GM12878 (cell line): ENCODE data around the gene LHFPL2. TPM values are rescaled to one million over a fixed set of nuclear protein-coding genes. Genes with fewer than 3 reads are reported as not detected.

Experiments
- ATAC-seq: fragments of 200-7000 bp; cut with Tn5 transposase; 3 replicates; pipeline ENCODE4 v1.9.1; 2020; ENCODE audit warnings: mild to moderate bottlenecking, moderate library complexity
- BruUV-seq: library from RNA; stranded (reverse); fragments of 400-500 nt; replicated peaks from 2 replicates; lab custom pipeline; 2021; lab: Mats Ljungman, UMichigan
- CTCF ChIA-PET: fragments of 300-600 bp; sonication (Branson Sonifier 250); formaldehyde crosslinking; extraction: SDS; loops from one replicate; lab custom pipeline; 2021; ENCODE audit warnings: inconsistent platforms; lab: Yijun Ruan, JAX
- POLR2A ChIA-PET: fragments of 350-600 bp; formaldehyde crosslinking; extraction: SDS; loops from one replicate; lab custom pipeline; 2021; ENCODE audit warnings: inconsistent platforms; lab: Charles Lee
- RAD21 ChIA-PET: fragments of 300-600 bp; sonication (Branson Sonifier 250); formaldehyde crosslinking; loops from one replicate; lab custom pipeline; 2023; ENCODE audit warnings: antibody characterized with exemption; ENCODE audit not compliant: unreplicated experiment; lab: Charles Lee
- SMC1A ChIA-PET: fragments of 300-600 bp; sonication (Branson Sonifier 250); formaldehyde crosslinking; loops from one replicate; lab custom pipeline; 2023; ENCODE audit not compliant: unreplicated experiment, uncharacterized antibody; lab: Charles Lee
- DNase-seq: peaks from one replicate; pipeline ENCODE4 v3.0.0-alpha.2; 2011; ENCODE audit warnings: low read depth, low spot score
- FAIRE-seq: peaks from 3 replicates; lab custom pipeline; 2011; peaks lifted over from hg19 to GRCh38; lab: Jason Lieb, UNC
- H2AFZ ChIP-seq: 2 replicates; pipeline ENCODE4 v1.6.0; 2011; ENCODE audit warnings: low read depth, low read length, control low read depth; ENCODE audit not compliant: control insufficient read depth
- H3K27ac ChIP-seq: 2 replicates; pipeline ENCODE4 v1.5.1; 2011; ENCODE audit warnings: control low read depth; ENCODE audit not compliant: control insufficient read depth, insufficient read depth
- H3K27me3 ChIP-seq, 2 experiments: replicated peaks in 1 of 2; 2 replicates each; pipeline versions ENCODE4 v1.6.0 to v1.6.1; 2011; ENCODE audit warnings: low read length in 1 of 2; ENCODE audit not compliant: control insufficient read depth in 2 of 2, insufficient read depth in 2 of 2
- H3K36me3 ChIP-seq, 2 experiments: 2 replicates each; pipeline ENCODE4 v1.5.1; 2011; ENCODE audit warnings: low read length in 1 of 2; ENCODE audit not compliant: control insufficient read depth in 2 of 2, insufficient read depth in 2 of 2
- H3K4me1 ChIP-seq: 2 replicates; pipeline ENCODE4 v1.6.1; 2011; ENCODE audit warnings: mild to moderate bottlenecking, low read length, moderate library complexity, mixed read lengths; ENCODE audit not compliant: control insufficient read depth, insufficient read depth
- H3K4me2 ChIP-seq: 2 replicates; pipeline ENCODE4 v1.6.0; 2011; ENCODE audit warnings: control low read depth; ENCODE audit not compliant: control insufficient read depth, insufficient read depth
- H3K4me3 ChIP-seq: fragments of 200-600 bp; sonication (generic); 2 replicates; pipeline ENCODE4 v1.5.1; 2016
- H3K79me2 ChIP-seq: 2 replicates; pipeline ENCODE4 v1.6.0; 2011; ENCODE audit warnings: low read length; ENCODE audit not compliant: control insufficient read depth, insufficient read depth
- H3K9ac ChIP-seq: 2 replicates; pipeline ENCODE4 v1.8.0; 2011; ENCODE audit warnings: low read length, control low read depth, mixed read lengths; ENCODE audit not compliant: control insufficient read depth, insufficient read depth
- H3K9me3 ChIP-seq: replicated peaks from 3 replicates; pipeline ENCODE4 v1.5.1; 2011; ENCODE audit warnings: mild to moderate bottlenecking, low read length; ENCODE audit not compliant: control insufficient read depth, insufficient read depth
- H4K20me1 ChIP-seq: 2 replicates; pipeline ENCODE4 v1.6.0; 2011; ENCODE audit not compliant: control insufficient read depth, insufficient read depth
- ATF2 ChIP-seq: IDR thresholded peaks from 2 replicates; pipeline ENCODE4 v1.6.1; 2012; ENCODE audit warnings: low read length, inconsistent platforms
- BACH1 ChIP-seq: fragments of 450-650 bp; IDR thresholded peaks from 2 replicates; pipeline ENCODE4 v1.6.1; 2017; ENCODE audit warnings: mild to moderate bottlenecking, borderline replicate concordance
- CEBPB ChIP-seq, 2 experiments: fragments of 150-350 bp in 1 of 2; IDR thresholded peaks; 2 replicates each; pipeline ENCODE4 v1.6.1; 2012 to 2014; ENCODE audit warnings: low read depth in 2 of 2, low read length in 2 of 2, borderline replicate concordance in 1 of 2, inconsistent platforms in 1 of 2
- CHD2 ChIP-seq: IDR thresholded peaks from 2 replicates; pipeline ENCODE4 v1.6.1; 2011; ENCODE audit warnings: low read depth, low read length, improper control_type of control experiment, borderline replicate concordance
- EED ChIP-seq: sonication (generic); IDR thresholded peaks from 2 replicates; pipeline ENCODE4 v1.6.1; 2016; ENCODE audit warnings: antibody characterized with exemption, low read depth
- GABPA ChIP-seq: IDR thresholded peaks from 2 replicates; pipeline ENCODE4 v1.6.1; 2014; ENCODE audit warnings: antibody characterized with exemption, low read depth, mild to moderate bottlenecking, inconsistent platforms
- KLF5 ChIP-seq: fragments of 450-650 bp; IDR thresholded peaks from 2 replicates; pipeline ENCODE4 v1.6.1; 2014; ENCODE audit warnings: mild to moderate bottlenecking; ENCODE audit not compliant: partially characterized antibody
- MYB ChIP-seq: fragments of 150-350 bp; IDR thresholded peaks from 2 replicates; pipeline ENCODE4 v1.6.1; 2014; ENCODE audit warnings: mild to moderate bottlenecking, low read depth, low read length, borderline replicate concordance
- NBN ChIP-seq: fragments of 450-650 bp; IDR thresholded peaks from 2 replicates; pipeline ENCODE4 v1.6.1; 2016
- NFIC ChIP-seq: IDR thresholded peaks from 2 replicates; pipeline ENCODE4 v1.6.1; 2012; ENCODE audit warnings: low read depth, mild to moderate bottlenecking, inconsistent platforms, low read length, moderate library complexity
- POLR2A ChIP-seq: IDR thresholded peaks from 2 replicates; pipeline ENCODE4 v1.6.1; 2011; ENCODE audit warnings: low read depth, mild to moderate bottlenecking, low read length
- RCOR1 ChIP-seq: conservative IDR thresholded peaks from 2 replicates; pipeline ENCODE4 v1.6.1; 2012; ENCODE audit warnings: low read depth, low read length, improper control_type of control experiment
- RUNX3 ChIP-seq: IDR thresholded peaks from 2 replicates; pipeline ENCODE4 v1.6.1; 2012; ENCODE audit warnings: low read length, inconsistent platforms
- SIN3A ChIP-seq: IDR thresholded peaks from 2 replicates; pipeline ENCODE4 v1.6.1; 2012; ENCODE audit warnings: low read depth, low read length, improper control_type of control experiment
- SIX5 ChIP-seq: IDR thresholded peaks from 2 replicates; pipeline ENCODE4 v1.6.1; 2011; ENCODE audit warnings: mild to moderate bottlenecking, low read depth, low read length, moderate library complexity; ENCODE audit not compliant: severe bottlenecking
- SUPT20H ChIP-seq: IDR thresholded peaks from 2 replicates; pipeline ENCODE4 v1.6.1; 2011; ENCODE audit warnings: low read depth, mild to moderate bottlenecking, low read length, moderate library complexity, borderline replicate concordance; ENCODE audit not compliant: control insufficient read depth
- TCF3 ChIP-seq: IDR thresholded peaks from 2 replicates; pipeline ENCODE4 v1.6.1; 2012; ENCODE audit warnings: low read depth, mild to moderate bottlenecking, low read length, borderline replicate concordance; ENCODE audit not compliant: insufficient read depth
- ZNF207 ChIP-seq: fragments of 450-650 bp; IDR thresholded peaks from 2 replicates; pipeline ENCODE4 v1.6.1; 2014; ENCODE audit warnings: antibody characterized with exemption, mild to moderate bottlenecking, borderline replicate concordance
- WGBS: methylation state at CpG from one replicate; pipeline ENCODE4 v1.1.6; 2016; ENCODE audit warnings: low lambda C conversion rate; ENCODE audit not compliant: insufficient replicate concordance, insufficient coverage; ENCODE audit errors: missing lambda C conversion rate; 5-methylcytosine and 5-hydroxymethylcytosine counted together
- in situ Hi-C: fragments of 300-500 bp; cut with MboI; formaldehyde crosslinking; loops from 9 replicates; pipeline ENCODE4 v1.14.3; 2018; ENCODE audit warnings: mixed read lengths
- intact Hi-C: fragments of 100-400 bp; cut with micrococcal nuclease; formaldehyde crosslinking; loops from one replicate; pipeline ENCODE4 v1.14.2; 2022; ENCODE audit not compliant: unreplicated experiment
- polyA plus RNA-seq, 11 experiments: library from polyadenylated mRNA; depleted of rRNA in 4 of 11; unstranded in 6 of 11; stranded (reverse) in 5 of 11; fragments of >200 nt; fragmentation: Nextera tagmentation in 4 of 11; fragmentation: Illumina TruSeq in 1 of 11; extraction: Ambion mirVana in 4 of 11; extraction: Trizol in 1 of 11; gene quantifications; 1 replicate in 1 of 11; 2 replicates in 10 of 11; pipeline versions ENCODE4 v1.2.1 to v1.2.3, GENCODE V29; 2011 to 2016; ENCODE audit warnings: inconsistent platforms in 2 of 11, missing spikeins in 2 of 11, low read depth in 1 of 11
- total RNA-seq, 4 experiments: library from RNA; depleted of rRNA in 3 of 4; stranded (reverse); fragments of >200 nt in 3 of 4; fragmentation: Illumina TruSeq in 1 of 4; extraction: Trizol in 1 of 4; gene quantifications; 2 replicates each; pipeline versions ENCODE4 v1.2.1 to v1.2.3, GENCODE V29; 2013 to 2021

The LHFPL2 gene
- total and polyA plus RNA-seq, 10 of the 15 experiments (the other 5 are each of a cell fraction or from before 2014, with no cell fraction given), result 4.1 to 21.8 (median 12.5) TPM

- DNase-seq (no peak), ATAC-seq (no peak), FAIRE-seq (no peak)
- no peaks in the 10 kb centered on the region for H3K9me3 ChIP-seq
- peaks cover 57% of the 10 kb centered on the region for H3K4me1 ChIP-seq
- no peaks in the 10 kb centered on the region for H3K79me2 ChIP-seq
- H3K4me2 ChIP-seq, result peak overlapping the region; percentile 79; the same call in 1 of the 2 replicates
- no peaks in the 10 kb centered on the region for H4K20me1 ChIP-seq
- no peak overlapping the region for H2AFZ ChIP-seq
- WGBS, result 91% methylated on average over 7 of the region's 7 CpGs
- ChIA-PET RAD21 (interaction anchor here (1.4 to 2.1 kb wide), 8 partner anchors 8 to 283 kb away, joined by 3 to 22 read pairs (median 7); no protein-coding TSS in a partner anchor), SMC1A (interaction anchor here (0.6 to 4.7 kb wide), 20 partner anchors 8 to 445 kb away, joined by 3 to 37 read pairs (median 8); no protein-coding TSS in a partner anchor), CTCF (interaction anchor here (0.8 to 1.9 kb wide), 9 partner anchors 8 to 420 kb away, joined by 3 to 12 read pairs (median 5); no protein-coding TSS in a partner anchor), POLR2A (interaction anchor here (1.0 kb wide), 1 partner anchor 28 kb away, joined by 3 read pairs; no protein-coding TSS in a partner anchor)
- peaks cover 0 to 4% of the 10 kb centered on the region in 2 experiments; a peak in 1 of 4 replicates for H3K36me3 ChIP-seq
- H3K27ac ChIP-seq, result peak overlapping the region; percentile 71; the same call in 1 of the 2 replicates
- no peak overlapping the region for H3K4me3 ChIP-seq
- intact Hi-C loops, result loop anchor here (5.0 to 10.0 kb wide), 3 partner anchors 47 to 209 kb away; no protein-coding TSS in a partner anchor
- H3K27me3 ChIP-seq, result no peaks in the 10 kb centered on the region
- BruUV-seq, result no TSS peak
- no peak for TF ChIP-seq EED
- TF ChIP-seq GABPA, result no peak
- no peak for TF ChIP-seq SUPT20H
- TF ChIP-seq ATF2, result no peak
- no peak for TF ChIP-seq POLR2A
- TF ChIP-seq SIX5, result no peak
- no peak for TF ChIP-seq NBN
- no peak for TF ChIP-seq RCOR1
- TF ChIP-seq MYB, result no peak
- no peak for TF ChIP-seq NFIC
- no peak for TF ChIP-seq TCF3
- no peak for TF ChIP-seq ZNF207
- no peak for TF ChIP-seq CHD2
- no peak for TF ChIP-seq BACH1
- no peak for TF ChIP-seq SIN3A
- TF ChIP-seq KLF5, result no peak
- TF ChIP-seq RUNX3, result no peak
- TF ChIP-seq CEBPB (IDR thresholded peaks at IDR 0.05; ENCODE audit: borderline replicate concordance in 1 of 2, low read depth in 2 of 2, low read length in 2 of 2), result no peak
- no peak overlapping the region for H3K9ac ChIP-seq
- in situ Hi-C loops, result no loop called here
Measured at GRCh38 chr5:78545406-78545805, 103.2 kb downstream of the LHFPL2 start.
